Medulla oblongata (tissue), 1 donor: ENCODE data around the gene TMEM62.

Experiments used
- DNase-seq: peaks from one replicate; pipeline ENCODE4 v3.0.0-alpha.2; 2015; ENCODE audit errors: extremely low spot score

Gene TMEM62

GRCh38 chr15:43232289-43232874 lies 99.0 kb downstream of the TMEM62 start:
- DNase-seq = no peak
